Stimulated activated CD4-positive, alpha-beta T cell treated with anti-CD3 and anti-CD28 coated beads, TNF-alpha, amount 100 ng/mL, for 4 hours (primary cell): Measurements from ENCODE around the gene VWA8.

Experiments
- DNase-seq, 3 experiments: peaks; one replicate each; pipeline ENCODE4 v3.0.0-alpha.2; 2020; ENCODE audit warnings: low read depth in 3 of 3

Gene VWA8

DNA sequence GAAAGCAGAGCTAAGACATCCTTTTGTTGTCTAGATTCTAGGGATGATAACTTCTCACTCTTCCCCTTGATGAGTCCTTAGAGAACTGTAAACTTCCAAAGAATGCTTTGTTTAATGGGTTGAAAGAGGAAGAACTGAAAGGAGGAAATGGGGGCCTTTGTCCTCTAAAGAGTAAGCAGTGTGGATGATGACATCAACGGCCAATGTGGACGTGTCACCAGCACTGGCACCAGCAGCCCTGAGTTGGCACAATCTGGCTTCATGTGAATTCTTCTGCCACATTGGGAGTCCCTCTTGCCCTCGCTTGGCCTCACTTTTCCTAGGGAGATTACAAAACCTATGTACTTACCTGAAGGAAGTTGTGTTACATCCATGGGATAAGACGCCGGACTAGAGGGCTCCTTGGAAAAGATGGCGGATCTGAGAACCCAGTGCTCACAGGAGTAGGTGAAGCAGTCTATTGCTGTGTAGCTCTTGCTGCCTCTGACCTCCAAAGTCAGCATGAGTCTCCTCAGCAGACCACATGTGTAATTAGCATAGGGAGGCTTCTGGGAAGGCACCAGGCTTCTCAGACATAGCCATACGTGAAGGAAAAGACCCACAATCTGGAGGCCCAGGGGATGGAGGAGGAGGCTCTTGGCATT lies 440.8 kb downstream of the VWA8 start:
- no peak for DNase-seq
